A673 (cell line): ENCODE data around the gene NPTN. TPM values are rescaled to one million over a fixed set of nuclear protein-coding genes. Genes with fewer than 3 reads are reported as not detected.

Experiments
- BruUV-seq: library from RNA; stranded (reverse); fragments of 400-500 nt; replicated peaks from 2 replicates; lab custom pipeline; 2021; lab: Mats Ljungman, UMichigan
- CTCF ChIA-PET: fragments of 300-600 bp; sonication (Branson Sonifier 250); formaldehyde crosslinking; loops from one replicate; lab custom pipeline; 2022; ENCODE audit warnings: antibody characterized with exemption; lab: Charles Lee
- POLR2A ChIA-PET: fragments of 300-600 bp; sonication (Branson Sonifier 250); formaldehyde crosslinking; loops from one replicate; lab custom pipeline; 2022; ENCODE audit warnings: antibody characterized with exemption; ENCODE audit not compliant: low non-redundant PET; lab: Charles Lee
- DNase-seq: peaks from one replicate; pipeline ENCODE4 v3.0.0-alpha.2; 2015; ENCODE audit warnings: low spot score
- H3K27ac ChIP-seq: fragments of 200-600 bp; sonication (generic); 2 replicates; pipeline ENCODE4 v1.5.1; 2016; ENCODE audit warnings: mixed run types, low read depth, mild to moderate bottlenecking, mixed read lengths, antibody characterized with exemption, low read length; ENCODE audit not compliant: poor library complexity, severe bottlenecking
- H3K27me3 ChIP-seq: fragments of 200-600 bp; sonication (generic); replicated peaks from 2 replicates; pipeline ENCODE4 v1.6.1; 2017; ENCODE audit warnings: mixed run types, low read depth, mild to moderate bottlenecking, mixed read lengths, antibody characterized with exemption, low read length; ENCODE audit not compliant: insufficient read depth, poor library complexity
- H3K36me3 ChIP-seq: fragments of 200-600 bp; sonication (generic); 2 replicates; pipeline ENCODE4 v1.6.1; 2016; ENCODE audit warnings: mixed run types, mild to moderate bottlenecking, mixed read lengths, antibody characterized with exemption, low read length; ENCODE audit not compliant: insufficient read depth, poor library complexity, severe bottlenecking
- H3K4me1 ChIP-seq: fragments of 200-600 bp; sonication (generic); 2 replicates; pipeline ENCODE4 v1.6.1; 2017; ENCODE audit warnings: mixed run types, mild to moderate bottlenecking, mixed read lengths, antibody characterized with exemption, low read length; ENCODE audit not compliant: insufficient read depth, poor library complexity, severe bottlenecking
- H3K4me3 ChIP-seq: fragments of 200-600 bp; sonication (generic); 2 replicates; pipeline ENCODE4 v1.5.1; 2016; ENCODE audit warnings: low read depth, mixed run types, mild to moderate bottlenecking, mixed read lengths, low read length; ENCODE audit not compliant: poor library complexity, severe bottlenecking
- H3K9me3 ChIP-seq: fragments of 200-600 bp; sonication (generic); 2 replicates; pipeline ENCODE4 v1.6.1; 2016; ENCODE audit warnings: mixed run types, low read depth, mild to moderate bottlenecking, mixed read lengths, antibody characterized with exemption, low read length; ENCODE audit not compliant: poor library complexity, severe bottlenecking
- CTCF ChIP-seq: fragments of 300-800, 200-600 bp; sonication (generic); conservative IDR thresholded peaks from 2 replicates; pipeline ENCODE4 v1.5.1; 2017; ENCODE audit warnings: low read depth, mild to moderate bottlenecking, antibody characterized with exemption, low read length, moderate library complexity, mixed read lengths
- EZH2 ChIP-seq: fragments of 200-600 bp; sonication (generic); IDR thresholded peaks from 2 replicates; pipeline ENCODE4 v1.6.1; 2017; ENCODE audit warnings: borderline replicate concordance, low read depth, mild to moderate bottlenecking, mixed read lengths, antibody characterized with exemption, low read length; ENCODE audit not compliant: poor library complexity, severe bottlenecking
- intact Hi-C: fragments of 100-400 bp; cut with micrococcal nuclease; formaldehyde crosslinking; loops from one replicate; pipeline ENCODE4 v1.10.0; 2022; ENCODE audit not compliant: unreplicated experiment
- total RNA-seq: library from RNA; stranded (reverse); gene quantifications from 2 replicates; pipeline ENCODE4 v1.2.3, GENCODE V29; 2021

The NPTN gene
- total RNA-seq, 1 experiment from 2014 or later, result 101 TPM

- CTCF ChIA-PET, result no interaction called here
- BruUV-seq, result no TSS peak
- Histone ChIP-seq H3K27me3 (peaks cover 25% of the 10 kb centered on the region), H3K36me3 (no peaks in the 10 kb centered on the region), H3K4me3 (no peak overlapping the region), H3K4me1 (no peaks in the 10 kb centered on the region), H3K27ac (no peak overlapping the region), H3K9me3 (no peaks in the 10 kb centered on the region)
- POLR2A ChIA-PET, result no interaction called here
- intact Hi-C loops, result no loop called here
- TF ChIP-seq CTCF (no peak), EZH2 (no peak)
- DNase-seq, result no peak
Observed at GRCh38 chr15:73518180-73518862, 114.9 kb downstream of the NPTN start.

GRCh38 chr15:73517566-73517965 is 115.6 kb downstream of the NPTN start:
- POLR2A ChIA-PET, result no interaction called here
- Histone ChIP-seq H3K9me3 (no peaks in the 10 kb centered on the region), H3K4me1 (no peaks in the 10 kb centered on the region), H3K27me3 (peaks cover 22% of the 10 kb centered on the region), H3K4me3 (no peak overlapping the region), H3K27ac (no peak overlapping the region), H3K36me3 (no peaks in the 10 kb centered on the region)
- intact Hi-C loops, result no loop called here
- CTCF ChIA-PET, result no interaction called here
- BruUV-seq, result no TSS peak
- TF ChIP-seq EZH2 (no peak), CTCF (no peak)
- DNase-seq, result no peak

GRCh38 chr15:73515527-73515926 is 117.7 kb downstream of the NPTN start:
- ChIA-PET CTCF (interaction anchor here (0.6 kb wide), 1 partner anchor 305 kb away, joined by 3 read pairs; no protein-coding TSS in a partner anchor), POLR2A (no interaction called here)
- no peak for TF ChIP-seq CTCF
- TF ChIP-seq EZH2, result no peak
- Histone ChIP-seq H3K4me1 (no peaks in the 10 kb centered on the region), H3K36me3 (no peaks in the 10 kb centered on the region), H3K4me3 (no peak overlapping the region), H3K27ac (no peak overlapping the region), H3K27me3 (peaks cover 7% of the 10 kb centered on the region), H3K9me3 (no peaks in the 10 kb centered on the region)
- intact Hi-C loops, result no loop called here
- no peak for DNase-seq
- BruUV-seq, result no TSS peak

Other genes starting within 250 kb of the NPTN start
- not detected in 2 replicates for gene REC114, start 190.2 kb downstream of the NPTN start, total RNA-seq
- 71.4 and 74.6 TPM in 2 replicates for gene CD276, start 51.0 kb upstream of the NPTN start, total RNA-seq
- 0.54 and 2.0 TPM in 2 replicates for gene INSYN1, start 120.0 kb upstream of the NPTN start, total RNA-seq
- gene TBC1D21, start 240.2 kb upstream of the NPTN start, total RNA-seq, result not detected in 2 replicates